Activated CD8-positive, alpha-beta T cell treated with anti-CD3 and anti-CD28 coated beads for 36 hours (primary cell): Measurements from ENCODE around the gene ANKRD13B. TPM values are rescaled to one million over a fixed set of nuclear protein-coding genes. Genes with fewer than 3 reads are reported as not detected.

Experiments
- ATAC-seq: fragments of 200-7000 bp; cut with Tn5 transposase; one replicate; pipeline ENCODE4 v1.10.0; 2021; ENCODE audit warnings: mild to moderate bottlenecking, moderate library complexity
- CTCF ChIA-PET: fragments of 350-600 bp; sonication (Branson Sonifier 250); formaldehyde crosslinking; loops from one replicate; lab custom pipeline; 2021; ENCODE audit warnings: antibody characterized with exemption; lab: Charles Lee
- POLR2A ChIA-PET: fragments of 350-600 bp; sonication (Branson Sonifier 250); formaldehyde crosslinking; loops from one replicate; lab custom pipeline; 2021; ENCODE audit warnings: antibody characterized with exemption; lab: Charles Lee
- DNase-seq: peaks from one replicate; pipeline ENCODE4 v3.0.0-alpha.2; 2020
- H3K27ac Mint-ChIP-seq: one replicate; pipeline ENCODE4 v1.8.0; 2021; ENCODE audit warnings: mild to moderate bottlenecking, mixed read lengths
- H3K27me3 Mint-ChIP-seq: one replicate; pipeline ENCODE4 v1.8.0; 2021; ENCODE audit warnings: mixed read lengths
- H3K36me3 Mint-ChIP-seq: one replicate; pipeline ENCODE4 v1.8.0; 2021; ENCODE audit warnings: low read depth, mixed read lengths
- H3K4me1 Mint-ChIP-seq: one replicate; pipeline ENCODE4 v1.8.0; 2021; ENCODE audit warnings: low read depth, mixed read lengths
- H3K4me3 Mint-ChIP-seq: one replicate; pipeline ENCODE4 v1.8.0; 2021; ENCODE audit warnings: mild to moderate bottlenecking, moderate library complexity, mixed read lengths
- H3K9me3 Mint-ChIP-seq: one replicate; pipeline ENCODE4 v1.8.0; 2021; ENCODE audit warnings: mixed read lengths
- CTCF ChIP-seq: fragments of 200-600 bp; IDR thresholded peaks from one replicate; pipeline ENCODE4 v1.8.0; 2022; ENCODE audit warnings: antibody characterized with exemption, mild to moderate bottlenecking
- intact Hi-C: fragments of 100-400 bp; cut with micrococcal nuclease; formaldehyde crosslinking; loops from one replicate; pipeline ENCODE4 v1.10.0; 2022
- total RNA-seq, 2 experiments: library from RNA; stranded (reverse); gene quantifications; one replicate each; pipeline ENCODE4 v1.2.3, GENCODE V29; 2021

ANKRD13B gene
- total RNA-seq, 2 experiments from 2014 or later = 22.8 to 22.9 TPM

GRCh38 chr17:29640981-29641642, 48.2 kb downstream of the ANKRD13B start:
- ChIA-PET POLR2A (interaction anchor here (0.6 to 1.1 kb wide), 2 partner anchors 9 to 120 kb away, joined by 3 read pairs; no protein-coding TSS in a partner anchor), CTCF (interaction anchor here (0.6 to 9.0 kb wide), 5 partner anchors 13 to 163 kb away, joined by 3 to 155 read pairs (median 11); no protein-coding TSS in a partner anchor)
- no peak overlapping the region for H3K4me3 Mint-ChIP-seq
- peaks cover 40% of the 10 kb centered on the region for H3K4me1 Mint-ChIP-seq
- H3K27me3 Mint-ChIP-seq = no peaks in the 10 kb centered on the region
- TF ChIP-seq CTCF = no peak
- peaks cover 35% of the 10 kb centered on the region for H3K36me3 Mint-ChIP-seq
- H3K27ac Mint-ChIP-seq = peak overlapping the region; percentile 87
- intact Hi-C loops = loop anchor here (5.0 kb wide), 1 partner anchor 121 kb away; no protein-coding TSS in a partner anchor
- H3K9me3 Mint-ChIP-seq = no peaks in the 10 kb centered on the region
- ATAC-seq (no peak), DNase-seq (no peak)

- TF ChIP-seq CTCF = no peak
- H3K36me3 Mint-ChIP-seq = peaks cover 29% of the 10 kb centered on the region
- ChIA-PET CTCF (interaction anchor here (0.6 to 9.0 kb wide), 7 partner anchors 9 to 290 kb away, joined by 3 to 155 read pairs (median 5); no protein-coding TSS in a partner anchor), POLR2A (interaction anchor here (0.6 to 1.1 kb wide), 3 partner anchors 17 to 100 kb away, joined by 3 read pairs; no protein-coding TSS in a partner anchor)
- ATAC-seq (no peak), DNase-seq (no peak)
- peak overlapping the region; percentile 78 for H3K27ac Mint-ChIP-seq
- H3K27me3 Mint-ChIP-seq = no peaks in the 10 kb centered on the region
- H3K9me3 Mint-ChIP-seq = no peaks in the 10 kb centered on the region
- intact Hi-C loops = loop anchor here (5.0 kb wide), 1 partner anchor 120 kb away; no protein-coding TSS in a partner anchor
- H3K4me1 Mint-ChIP-seq = peaks cover 42% of the 10 kb centered on the region
- no peak overlapping the region for H3K4me3 Mint-ChIP-seq
Observed at GRCh38 chr17:29642171-29642611, 49.3 kb downstream of the ANKRD13B start.

GRCh38 chr17:29643817-29644160, 50.9 kb downstream of the ANKRD13B start:
- H3K27me3 Mint-ChIP-seq = no peaks in the 10 kb centered on the region
- ChIA-PET POLR2A (interaction anchor here (0.8 to 2.5 kb wide), 2 partner anchors 11 to 117 kb away, joined by 3 to 7 read pairs; no protein-coding TSS in a partner anchor), CTCF (interaction anchor here (0.9 to 9.0 kb wide), 5 partner anchors 9 to 288 kb away, joined by 3 to 155 read pairs (median 4); no protein-coding TSS in a partner anchor)
- H3K36me3 Mint-ChIP-seq = peaks cover 34% of the 10 kb centered on the region
- DNase-seq (no peak), ATAC-seq (no peak)
- no peak for TF ChIP-seq CTCF
- intact Hi-C loops = loop anchor here (5.0 kb wide), 1 partner anchor 119 kb away; no protein-coding TSS in a partner anchor
- peaks cover 42% of the 10 kb centered on the region for H3K4me1 Mint-ChIP-seq
- H3K27ac Mint-ChIP-seq = peak overlapping the region; percentile 67
- H3K9me3 Mint-ChIP-seq = no peaks in the 10 kb centered on the region
- no peak overlapping the region for H3K4me3 Mint-ChIP-seq

- no peak for TF ChIP-seq CTCF
- Mint-ChIP-seq H3K27me3 (no peaks in the 10 kb centered on the region), H3K27ac (peak overlapping the region; percentile 31), H3K36me3 (peaks cover 28% of the 10 kb centered on the region), H3K4me3 (no peak overlapping the region), H3K4me1 (peaks cover 27% of the 10 kb centered on the region), H3K9me3 (no peaks in the 10 kb centered on the region)
- intact Hi-C loops = no loop called here
- peak; percentile 62 for ATAC-seq
- CTCF ChIA-PET = interaction anchor here (0.8 to 9.0 kb wide), 3 partner anchors 61 to 162 kb away, joined by 3 to 155 read pairs (median 3); no protein-coding TSS in a partner anchor
- POLR2A ChIA-PET = interaction anchor here (0.6 kb wide), 1 partner anchor 527 kb away, joined by 3 read pairs; no protein-coding TSS in a partner anchor
- peak; percentile 46 for DNase-seq
Observed at GRCh38 chr17:29645515-29646051, 52.7 kb downstream of the ANKRD13B start.
